Skeletal muscle satellite cell (primary cell): ENCODE measurements around the gene LTO1.
A peak's percentile ranks its signal among the peaks of the same experiment; 100 is the strongest.

Experiments used
- H3K27me3 ChIP-seq: 2 replicates; pipeline ENCODE4 v1.7.0; 2013; ENCODE audit warnings: low read length; ENCODE audit not compliant: control insufficient read depth, insufficient read depth
- H3K36me3 ChIP-seq: 2 replicates; pipeline ENCODE4 v1.7.0; 2013; ENCODE audit warnings: mild to moderate bottlenecking, control low read depth, low read length; ENCODE audit not compliant: insufficient read depth
- H3K4me1 ChIP-seq: 2 replicates; pipeline ENCODE4 v1.7.0; 2013; ENCODE audit warnings: low read length; ENCODE audit not compliant: control insufficient read depth, insufficient read depth
- H3K4me2 ChIP-seq: 2 replicates; pipeline ENCODE4 v1.7.0; 2013; ENCODE audit warnings: mild to moderate bottlenecking, low read length
- H3K4me3 ChIP-seq: 2 replicates; pipeline ENCODE4 v1.7.0; 2013; ENCODE audit warnings: low read length
- H3K9ac ChIP-seq: 2 replicates; pipeline ENCODE4 v1.7.0; 2013; ENCODE audit warnings: mild to moderate bottlenecking, low read depth, low read length, moderate library complexity
- H3K9me3 ChIP-seq: replicated peaks from 2 replicates; pipeline ENCODE4 v1.7.0; 2013; ENCODE audit warnings: mild to moderate bottlenecking, control low read depth, low read length

LTO1 gene

DNA sequence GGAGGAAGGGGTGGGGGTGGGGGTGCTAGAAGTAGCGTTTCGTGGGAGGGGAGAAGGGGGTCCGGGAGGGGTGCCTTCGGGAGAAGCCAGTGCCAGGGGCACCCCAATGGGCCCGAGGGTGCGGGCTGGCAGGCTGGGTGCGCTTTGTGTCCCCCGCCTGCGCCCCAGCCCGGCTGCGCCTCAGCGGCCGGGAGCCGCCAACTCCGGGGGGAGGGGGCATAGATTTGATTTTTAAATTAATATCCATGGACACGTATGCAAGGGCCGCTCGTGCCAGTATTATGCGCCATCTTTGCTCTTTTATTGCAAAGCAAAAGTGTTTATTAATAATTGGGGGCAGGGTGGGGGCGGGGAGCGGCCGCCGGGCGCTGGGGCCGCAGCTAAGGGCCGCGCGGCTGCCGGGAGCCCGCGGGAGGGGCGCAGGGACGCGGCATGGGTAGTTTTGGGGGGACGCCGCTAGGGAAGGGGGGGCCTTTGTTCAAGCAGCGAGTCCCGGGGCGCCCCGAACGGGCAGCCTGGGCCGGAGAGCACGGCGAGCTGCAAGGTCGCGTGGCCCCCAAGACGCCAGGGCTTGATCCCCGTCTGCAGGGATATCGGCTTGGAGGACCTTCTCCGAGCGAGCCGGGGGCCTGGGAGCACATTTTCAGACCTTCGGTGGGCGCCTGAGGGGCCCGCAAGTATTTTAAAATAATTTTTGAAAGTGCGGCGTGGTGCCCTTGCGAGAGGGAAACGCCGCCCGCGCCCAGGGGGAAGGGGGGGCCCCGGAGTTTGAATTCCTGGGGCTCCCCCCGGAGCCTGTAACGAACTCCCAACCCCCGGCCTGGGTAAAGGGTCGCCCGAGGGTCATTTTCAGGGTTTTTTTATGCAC, 33.2 kb downstream of the LTO1 start:
- Histone ChIP-seq H3K9me3 (no peaks in the 10 kb centered on the region), H3K4me3 (peak overlapping the region; percentile 100), H3K27me3 (no peaks in the 10 kb centered on the region), H3K4me2 (peak overlapping the region; percentile 94), H3K4me1 (peaks cover 53% of the 10 kb centered on the region), H3K36me3 (peaks cover 38% of the 10 kb centered on the region), H3K9ac (peak overlapping the region; percentile 98)

DNA sequence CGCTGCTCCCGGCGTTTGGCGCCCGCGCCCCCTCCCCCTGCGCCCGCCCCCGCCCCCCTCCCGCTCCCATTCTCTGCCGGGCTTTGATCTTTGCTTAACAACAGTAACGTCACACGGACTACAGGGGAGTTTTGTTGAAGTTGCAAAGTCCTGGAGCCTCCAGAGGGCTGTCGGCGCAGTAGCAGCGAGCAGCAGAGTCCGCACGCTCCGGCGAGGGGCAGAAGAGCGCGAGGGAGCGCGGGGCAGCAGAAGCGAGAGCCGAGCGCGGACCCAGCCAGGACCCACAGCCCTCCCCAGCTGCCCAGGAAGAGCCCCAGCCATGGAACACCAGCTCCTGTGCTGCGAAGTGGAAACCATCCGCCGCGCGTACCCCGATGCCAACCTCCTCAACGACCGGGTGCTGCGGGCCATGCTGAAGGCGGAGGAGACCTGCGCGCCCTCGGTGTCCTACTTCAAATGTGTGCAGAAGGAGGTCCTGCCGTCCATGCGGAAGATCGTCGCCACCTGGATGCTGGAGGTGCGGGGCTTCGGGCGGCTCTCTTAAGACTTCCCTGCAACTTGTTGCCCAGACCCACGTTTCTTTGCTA, 34.1 kb downstream of the LTO1 start, which contains the start of gene CCND1:
Gene CCND1, plus strand, starts transcription at position 162 of the 587 bp plus-strand sequence. Its CDS starts 158 bp downstream, at position 320.
- H3K4me1 ChIP-seq, result peaks cover 60% of the 10 kb centered on the region

DNA sequence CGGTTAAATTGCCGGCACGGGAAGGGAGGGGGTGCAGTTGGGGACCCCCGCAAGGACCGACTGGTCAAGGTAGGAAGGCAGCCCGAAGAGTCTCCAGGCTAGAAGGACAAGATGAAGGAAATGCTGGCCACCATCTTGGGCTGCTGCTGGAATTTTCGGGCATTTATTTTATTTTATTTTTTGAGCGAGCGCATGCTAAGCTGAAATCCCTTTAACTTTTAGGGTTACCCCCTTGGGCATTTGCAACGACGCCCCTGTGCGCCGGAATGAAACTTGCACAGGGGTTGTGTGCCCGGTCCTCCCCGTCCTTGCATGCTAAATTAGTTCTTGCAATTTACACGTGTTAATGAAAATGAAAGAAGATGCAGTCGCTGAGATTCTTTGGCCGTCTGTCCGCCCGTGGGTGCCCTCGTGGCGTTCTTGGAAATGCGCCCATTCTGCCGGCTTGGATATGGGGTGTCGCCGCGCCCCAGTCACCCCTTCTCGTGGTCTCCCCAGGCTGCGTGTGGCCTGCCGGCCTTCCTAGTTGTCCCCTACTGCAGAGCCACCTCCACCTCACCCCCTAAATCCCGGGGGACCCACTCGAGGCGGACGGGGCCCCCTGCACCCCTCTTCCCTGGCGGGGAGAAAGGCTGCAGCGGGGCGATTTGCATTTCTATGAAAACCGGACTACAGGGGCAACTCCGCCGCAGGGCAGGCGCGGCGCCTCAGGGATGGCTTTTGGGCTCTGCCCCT, 34.7 kb downstream of the LTO1 start:
- Histone ChIP-seq H3K36me3 (peaks cover 23% of the 10 kb centered on the region), H3K4me2 (peak overlapping the region; percentile 94), H3K27me3 (no peaks in the 10 kb centered on the region), H3K9me3 (no peaks in the 10 kb centered on the region), H3K9ac (peak overlapping the region; percentile 99), H3K4me3 (peak overlapping the region; percentile 100), H3K4me1 (peaks cover 57% of the 10 kb centered on the region)

More for the DNA sequence above, 34.1 kb downstream of the LTO1 start, which contains the start of gene CCND1:
- Histone ChIP-seq H3K9me3 (no peaks in the 10 kb centered on the region), H3K4me2 (peak within 1 kb of the TSS; percentile 94), H3K9ac (peak within 1 kb of the TSS; percentile 99), H3K36me3 (peaks cover 30% of the 10 kb centered on the region), H3K27me3 (no peaks in the 10 kb centered on the region), H3K4me3 (peak within 1 kb of the TSS; percentile 100)

DNA sequence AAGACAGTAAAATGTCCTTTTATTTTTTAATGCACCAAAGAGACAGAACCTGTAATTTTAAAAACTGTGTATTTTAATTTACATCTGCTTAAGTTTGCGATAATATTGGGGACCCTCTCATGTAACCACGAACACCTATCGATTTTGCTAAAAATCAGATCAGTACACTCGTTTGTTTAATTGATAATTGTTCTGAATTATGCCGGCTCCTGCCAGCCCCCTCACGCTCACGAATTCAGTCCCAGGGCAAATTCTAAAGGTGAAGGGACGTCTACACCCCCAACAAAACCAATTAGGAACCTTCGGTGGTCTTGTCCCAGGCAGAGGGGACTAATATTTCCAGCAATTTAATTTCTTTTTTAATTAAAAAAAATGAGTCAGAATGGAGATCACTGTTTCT, 35.3 kb downstream of the LTO1 start:
- peak overlapping the region; percentile 100 for H3K4me3 ChIP-seq
- H3K9ac ChIP-seq, result peak overlapping the region; percentile 99
- H3K27me3 ChIP-seq, result no peaks in the 10 kb centered on the region

DNA sequence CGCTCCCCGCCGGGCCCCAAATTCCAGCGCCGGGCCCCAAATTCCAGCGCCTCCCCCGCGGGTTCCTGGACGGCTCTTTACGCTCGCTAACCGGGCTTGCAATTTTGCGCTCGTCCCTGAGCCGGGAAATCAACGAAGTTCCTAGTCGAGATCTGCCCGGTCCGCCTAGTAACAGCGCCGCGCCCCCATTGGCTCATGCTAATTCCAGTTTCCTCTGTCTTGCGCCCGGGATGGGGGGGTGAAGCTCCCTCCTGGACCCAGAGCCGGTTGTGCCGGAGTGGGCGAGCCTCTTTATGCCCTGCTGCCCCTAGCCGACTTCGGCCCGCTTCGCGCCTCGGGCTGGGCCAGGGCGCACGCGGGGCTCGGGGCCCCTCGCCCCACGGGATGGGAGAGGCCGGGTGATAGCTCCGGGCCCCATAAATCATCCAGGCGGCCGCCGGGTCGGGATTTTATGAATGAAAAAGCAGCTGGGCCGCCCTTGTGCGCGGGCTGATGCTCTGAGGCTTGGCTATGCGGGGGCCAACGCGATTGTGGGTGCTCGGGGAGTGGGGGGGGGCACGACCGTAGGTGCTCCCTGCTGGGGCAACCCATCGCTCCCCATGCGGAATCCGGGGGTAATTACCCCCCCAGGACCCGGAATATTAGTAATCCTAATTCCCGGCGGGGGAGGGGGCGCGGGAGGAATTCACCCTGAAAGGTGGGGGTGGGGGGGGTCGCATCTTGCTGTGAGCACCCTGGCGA, 36.0 kb downstream of the LTO1 start:
- Histone ChIP-seq H3K4me2 (peak overlapping the region; percentile 94), H3K4me1 (peaks cover 44% of the 10 kb centered on the region), H3K4me3 (peak overlapping the region; percentile 100), H3K36me3 (peaks cover 11% of the 10 kb centered on the region), H3K9ac (peak overlapping the region; percentile 99), H3K9me3 (no peaks in the 10 kb centered on the region), H3K27me3 (no peaks in the 10 kb centered on the region)

More for the DNA sequence above, 35.3 kb downstream of the LTO1 start:
- Histone ChIP-seq H3K4me1 (peaks cover 51% of the 10 kb centered on the region), H3K9me3 (no peaks in the 10 kb centered on the region), H3K36me3 (peaks cover 17% of the 10 kb centered on the region), H3K4me2 (peak overlapping the region; percentile 94)

DNA sequence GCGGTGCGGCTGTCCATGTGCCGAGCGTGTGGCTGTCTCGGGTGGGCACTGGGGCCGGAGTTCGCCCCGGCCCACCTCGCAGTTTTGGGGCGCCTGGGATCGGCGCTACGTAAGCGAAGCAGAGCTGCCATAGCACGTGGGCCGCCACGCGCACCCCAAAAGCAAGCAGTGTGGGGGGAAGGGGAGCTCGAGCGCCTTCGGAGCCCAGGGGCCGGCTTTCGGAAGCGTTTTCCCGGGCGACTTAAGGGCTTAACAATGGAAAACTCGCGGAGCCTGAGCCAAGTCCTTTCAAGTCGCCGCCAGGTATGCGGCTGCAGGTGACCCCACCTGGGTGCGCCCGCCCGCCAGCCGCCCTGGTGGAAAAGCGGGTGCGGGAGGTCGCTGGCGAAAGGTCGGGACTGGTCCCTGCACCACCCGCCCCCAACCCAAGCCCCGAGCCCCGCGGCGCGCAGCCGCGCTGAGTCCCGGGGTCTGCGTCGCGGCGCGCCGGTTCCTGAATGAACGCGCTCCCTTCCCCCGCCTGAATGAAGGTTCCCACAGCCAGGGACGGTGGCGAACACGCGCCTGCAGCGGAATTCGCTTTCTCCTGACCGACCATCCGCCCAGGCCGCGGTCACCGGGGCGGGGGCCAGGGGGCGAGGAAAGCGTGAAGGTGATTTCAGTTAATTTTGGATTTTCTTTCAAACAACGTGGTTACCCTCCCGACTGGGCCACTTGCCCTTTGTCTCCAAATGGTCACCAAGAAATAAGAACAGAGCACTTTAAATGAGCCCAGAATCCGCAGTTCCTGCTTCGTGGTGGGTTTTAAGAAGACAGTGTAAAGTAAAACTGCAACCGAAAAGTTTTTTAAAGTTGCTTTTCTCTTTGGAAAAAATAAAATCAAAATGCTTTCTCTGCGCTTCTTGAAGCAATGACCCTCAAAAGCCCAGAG, 36.9 kb downstream of the LTO1 start:
- Histone ChIP-seq H3K27me3 (no peaks in the 10 kb centered on the region), H3K4me2 (peak overlapping the region; percentile 94), H3K9ac (peak overlapping the region; percentile 99), H3K4me1 (peaks cover 37% of the 10 kb centered on the region), H3K9me3 (no peaks in the 10 kb centered on the region), H3K4me3 (peak overlapping the region; percentile 100), H3K36me3 (peaks cover 4% of the 10 kb centered on the region)

DNA sequence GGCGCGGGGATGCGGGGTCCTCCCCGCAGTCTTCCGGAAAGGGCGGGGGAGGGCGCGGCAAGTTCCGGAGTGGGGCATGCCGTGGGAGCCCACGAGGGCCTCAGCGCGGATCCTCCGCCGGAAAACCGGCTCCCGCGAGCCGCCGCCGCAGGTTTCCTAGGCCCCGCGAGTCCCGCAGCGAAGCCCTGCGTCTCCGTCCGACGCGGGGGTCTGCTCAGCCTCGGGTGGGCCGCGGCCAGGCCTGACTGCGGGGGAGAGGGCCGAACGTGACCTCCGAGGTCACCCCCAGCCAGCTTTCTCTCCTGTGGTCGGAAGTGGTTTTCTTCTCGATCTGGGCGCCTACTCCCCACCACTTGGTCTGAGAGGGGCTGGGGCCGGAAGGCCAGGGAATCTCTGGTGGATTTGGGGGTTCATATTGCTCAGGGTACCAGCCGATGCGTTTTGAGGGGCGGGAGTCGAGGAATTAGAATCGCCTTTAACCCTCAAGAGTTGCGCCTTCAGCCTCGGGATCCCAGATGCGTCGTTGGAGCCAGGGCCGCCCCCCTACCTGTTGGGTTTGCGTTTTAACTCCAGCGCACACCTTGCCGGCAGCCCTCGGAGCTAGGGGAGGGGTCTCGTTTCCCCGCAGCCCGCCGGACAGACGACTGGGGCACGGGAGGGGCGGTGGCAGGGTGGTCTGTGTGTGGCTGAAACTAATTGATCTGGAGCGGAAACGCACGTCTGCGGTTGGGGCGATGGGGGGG, 37.8 kb downstream of the LTO1 start:
- Histone ChIP-seq H3K27me3 (no peaks in the 10 kb centered on the region), H3K36me3 (peaks cover 4% of the 10 kb centered on the region), H3K4me1 (peaks cover 37% of the 10 kb centered on the region), H3K4me2 (peak overlapping the region; percentile 94), H3K9me3 (no peaks in the 10 kb centered on the region), H3K4me3 (peak overlapping the region; percentile 100), H3K9ac (peak overlapping the region; percentile 99)

DNA sequence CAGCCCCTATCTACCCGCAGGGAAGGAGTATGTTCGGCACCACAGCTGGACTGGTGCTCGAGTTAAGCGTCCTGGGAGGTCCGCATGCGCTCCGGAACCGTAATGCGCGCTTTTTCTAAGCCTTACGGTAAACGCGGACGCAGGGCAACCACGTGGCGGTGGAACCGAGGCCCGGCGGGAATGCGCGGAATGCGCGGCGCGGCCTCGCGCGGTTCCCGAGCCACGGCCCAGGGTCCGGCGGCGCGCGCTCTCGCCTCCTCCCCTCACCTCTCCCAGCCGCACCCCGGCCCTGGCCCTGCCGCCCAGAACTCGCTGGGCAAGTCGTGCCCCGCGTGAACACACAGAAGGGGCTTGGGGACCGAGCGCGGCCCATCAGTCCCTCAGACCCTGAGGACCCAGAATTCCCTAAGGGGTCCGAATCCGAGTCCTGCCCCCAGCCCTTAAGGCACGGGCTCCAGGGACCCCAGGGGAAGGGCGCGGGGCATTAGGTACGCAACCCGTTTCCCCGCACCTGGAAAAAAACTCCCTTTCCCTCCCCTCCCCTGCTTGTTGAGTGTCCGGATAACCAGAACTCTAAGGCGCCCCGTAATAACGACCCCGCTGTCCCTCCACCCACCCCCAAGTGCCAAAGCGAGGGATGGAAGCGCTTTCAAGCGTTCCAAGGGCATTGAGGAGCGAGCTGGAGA, 38.5 kb downstream of the LTO1 start:
- Histone ChIP-seq H3K27me3 (no peaks in the 10 kb centered on the region), H3K4me3 (peak overlapping the region; percentile 67), H3K9ac (peak overlapping the region; percentile 79), H3K4me2 (peak overlapping the region; percentile 89), H3K4me1 (peaks cover 37% of the 10 kb centered on the region), H3K36me3 (peaks cover 4% of the 10 kb centered on the region), H3K9me3 (no peaks in the 10 kb centered on the region)

DNA sequence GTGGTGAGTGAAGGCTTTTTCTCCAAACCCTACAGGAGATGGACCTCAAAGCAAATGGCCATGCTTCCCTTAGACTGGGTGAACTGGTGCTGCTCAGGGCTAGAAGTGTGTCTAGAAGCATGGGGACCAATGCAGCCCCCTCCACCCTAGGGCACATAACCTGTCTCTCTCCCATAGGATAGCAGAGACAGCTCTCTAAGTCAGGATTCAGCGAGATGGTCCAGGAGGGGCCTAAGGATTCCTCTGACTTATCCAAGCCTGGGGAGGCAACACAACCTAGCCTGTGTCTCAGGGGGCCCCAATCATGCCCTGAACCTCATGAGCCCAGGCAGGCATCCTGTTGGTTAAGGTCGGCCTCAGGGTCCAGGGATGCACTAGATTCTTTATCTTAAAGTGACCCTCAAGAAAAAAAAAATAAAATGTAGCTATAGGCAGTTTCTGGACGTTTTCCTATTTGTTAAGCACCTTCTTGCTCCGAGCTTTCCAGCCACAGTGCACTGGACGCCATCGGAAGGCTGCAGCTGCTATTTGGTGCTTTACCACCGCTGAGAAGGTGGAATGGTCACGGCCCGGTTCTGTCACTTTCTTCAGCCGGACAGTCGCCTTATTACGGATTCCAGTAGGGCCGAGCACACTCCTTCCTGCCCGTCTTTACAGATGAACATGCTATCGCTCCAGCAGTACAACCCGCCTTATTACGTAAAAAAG, 39.2 kb downstream of the LTO1 start:
- Histone ChIP-seq H3K4me2 (peak overlapping the region; percentile 89), H3K4me1 (peaks cover 37% of the 10 kb centered on the region), H3K27me3 (no peaks in the 10 kb centered on the region), H3K4me3 (peak overlapping the region; percentile 67), H3K36me3 (no peaks in the 10 kb centered on the region), H3K9me3 (no peaks in the 10 kb centered on the region), H3K9ac (peak overlapping the region; percentile 79)
